ENCODE results near the gene MTERF4.

GRCh38 chr2:241095594-241096290 is 6.3 kb downstream of the MTERF4 start:
- no peak for TF ChIP-seq CTCF (conservative IDR thresholded peaks at IDR 0.05 in 1 of 2, IDR thresholded peaks at IDR 0.05 in 1 of 2; ENCODE audit: extremely low read depth in 1 of 2, insufficient read depth in 1 of 2, low read depth in 1 of 2, low read length in 2 of 2)
- TF ChIP-seq EZH2 (IDR thresholded peaks at IDR 0.05; ENCODE audit: borderline replicate concordance, low read length): no peak
